Ectodermal cell (in vitro differentiated cells): ENCODE data around the gene TBC1D1.

ENCODE experiments used
- H3K27ac ChIP-seq: 2 replicates; pipeline ENCODE4 v1.7.0; 2013; ENCODE audit warnings: mild to moderate bottlenecking, low read depth, low read length; ENCODE audit not compliant: insufficient read depth, poor library complexity, severe bottlenecking
- H3K27me3 ChIP-seq: 2 replicates; pipeline ENCODE4 v1.7.0; 2013; ENCODE audit warnings: mild to moderate bottlenecking, low read length; ENCODE audit not compliant: insufficient read depth, control insufficient read depth, poor library complexity, severe bottlenecking
- H3K36me3 ChIP-seq: one replicate; pipeline ENCODE4 v1.7.0; 2013; ENCODE audit warnings: low read length; ENCODE audit not compliant: control insufficient read depth, insufficient read depth
- H3K4me1 ChIP-seq: one replicate; pipeline ENCODE4 v1.7.0; 2013; ENCODE audit warnings: low read length; ENCODE audit not compliant: control insufficient read depth, insufficient read depth
- H3K4me3 ChIP-seq: 2 replicates; pipeline ENCODE4 v1.7.0; 2013; ENCODE audit warnings: low read depth, low read length, control low read depth; ENCODE audit not compliant: insufficient read depth
- H3K9me3 ChIP-seq: 2 replicates; pipeline ENCODE4 v1.7.0; 2013; ENCODE audit warnings: mild to moderate bottlenecking, low read length, moderate library complexity; ENCODE audit not compliant: control insufficient read depth
- whole genome bisulfite sequencing, 2 experiments: methylation state at CpG; one replicate each; pipeline ENCODE4 v1.1.7; 2013; ENCODE audit warnings: missing lambda C conversion rate in 2 of 2; 5-methylcytosine and 5-hydroxymethylcytosine counted together

TBC1D1 gene

DNA sequence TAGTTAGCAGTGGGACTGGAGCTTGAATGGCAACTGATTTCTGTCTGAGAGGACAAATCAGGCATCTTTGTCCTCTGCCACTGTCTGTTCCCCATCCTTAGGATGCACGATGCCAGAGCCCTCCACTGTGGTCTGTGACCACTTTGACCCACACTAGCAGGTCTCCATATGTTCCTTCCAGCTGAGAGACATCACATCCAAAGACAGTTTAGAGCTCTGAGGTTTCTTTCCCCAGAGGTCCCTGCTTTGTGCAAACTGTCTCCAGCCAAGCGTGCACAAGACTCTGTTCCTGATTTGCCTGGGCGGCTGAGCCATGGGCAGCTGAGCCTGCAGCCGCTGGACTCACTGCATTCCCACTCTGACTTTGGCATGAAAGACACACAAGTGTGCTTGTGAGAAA, 167.3 kb downstream of the TBC1D1 start:
- Histone ChIP-seq H3K4me3 (no peak overlapping the region), H3K36me3 (no peaks in the 10 kb centered on the region), H3K27me3 (no peaks in the 10 kb centered on the region), H3K4me1 (no peaks in the 10 kb centered on the region), H3K27ac (no peak overlapping the region), H3K9me3 (no peaks in the 10 kb centered on the region)
- 89 to 95% methylated on average over 4 of the region's 4 CpGs for WGBS, 2 experiments

DNA sequence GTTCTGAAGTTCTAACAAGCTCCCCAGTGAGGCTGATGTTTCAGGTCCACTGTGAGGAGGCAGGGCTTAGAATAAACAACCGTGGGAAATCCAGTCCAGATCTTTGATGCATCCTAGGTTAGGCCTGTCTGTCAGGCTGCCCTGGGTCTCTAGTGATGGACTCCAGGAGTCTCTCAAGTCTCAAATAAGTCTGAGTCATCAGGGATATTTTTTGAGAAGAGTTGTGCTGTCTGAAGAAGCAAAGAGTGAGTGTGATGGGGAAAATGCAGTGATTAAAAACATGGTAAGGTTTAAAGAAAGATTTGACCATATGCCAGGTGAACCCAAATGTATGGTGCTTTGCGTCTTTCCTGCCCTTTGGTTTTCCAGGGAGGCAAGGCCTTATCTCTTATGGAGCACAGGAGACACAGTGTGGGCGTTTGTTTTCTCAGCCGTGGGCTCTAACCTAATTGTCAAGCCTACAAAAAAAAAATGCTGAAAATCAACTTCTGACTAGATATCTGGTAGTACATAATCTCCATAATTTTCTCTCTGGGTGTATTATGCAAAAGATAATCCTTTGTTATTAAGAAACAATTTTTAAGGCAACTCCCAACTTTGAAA, 170.0 kb downstream of the TBC1D1 start:
- no peaks in the 10 kb centered on the region for H3K9me3 ChIP-seq
- 75 to 78% methylated on average over 4 of the region's 4 CpGs for WGBS, 2 experiments
- H3K4me3 ChIP-seq = no peak overlapping the region
- H3K27ac ChIP-seq = no peak overlapping the region
- H3K27me3 ChIP-seq = no peaks in the 10 kb centered on the region
- H3K4me1 ChIP-seq = no peaks in the 10 kb centered on the region
- H3K36me3 ChIP-seq = no peaks in the 10 kb centered on the region

DNA sequence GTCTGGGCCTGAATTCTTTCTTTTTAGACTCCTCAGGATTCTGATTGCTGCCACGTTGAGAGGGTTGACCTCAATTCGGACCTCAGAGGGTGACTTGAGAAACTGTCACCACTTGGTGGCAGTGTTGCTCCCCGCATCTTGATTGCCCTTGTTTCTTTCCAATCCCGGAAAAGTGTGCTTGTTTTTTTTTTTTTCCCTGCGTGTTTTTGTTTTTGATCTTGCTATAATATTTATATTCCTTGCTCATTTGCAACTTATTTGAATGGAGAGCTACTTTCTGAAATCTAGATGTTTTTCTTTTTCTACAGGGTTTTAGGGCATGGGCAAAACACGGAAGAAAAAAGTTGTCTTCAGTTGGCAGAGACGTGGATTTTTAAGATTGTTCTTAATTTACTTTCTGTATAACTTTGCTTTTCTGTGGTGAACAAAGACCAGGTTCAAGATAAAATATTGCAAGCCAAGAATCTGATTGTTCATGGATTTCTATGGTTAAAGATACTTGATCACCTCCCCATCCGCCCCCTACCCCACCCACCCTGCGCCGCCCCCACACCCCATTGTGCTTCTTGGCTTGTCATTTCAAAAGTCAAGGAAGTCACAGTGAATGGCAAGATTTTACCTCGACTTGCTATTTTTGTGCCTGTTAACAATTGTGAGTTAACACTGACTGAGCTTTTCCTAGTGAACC, 171.3 kb downstream of the TBC1D1 start:
- H3K27ac ChIP-seq = no peak overlapping the region
- H3K36me3 ChIP-seq = no peaks in the 10 kb centered on the region
- 39 to 40% methylated on average over 9 to 10 of the region's 11 CpGs for WGBS, 2 experiments
- no peaks in the 10 kb centered on the region for H3K9me3 ChIP-seq
- H3K4me3 ChIP-seq = no peak overlapping the region
- H3K4me1 ChIP-seq = no peaks in the 10 kb centered on the region
- no peaks in the 10 kb centered on the region for H3K27me3 ChIP-seq

DNA sequence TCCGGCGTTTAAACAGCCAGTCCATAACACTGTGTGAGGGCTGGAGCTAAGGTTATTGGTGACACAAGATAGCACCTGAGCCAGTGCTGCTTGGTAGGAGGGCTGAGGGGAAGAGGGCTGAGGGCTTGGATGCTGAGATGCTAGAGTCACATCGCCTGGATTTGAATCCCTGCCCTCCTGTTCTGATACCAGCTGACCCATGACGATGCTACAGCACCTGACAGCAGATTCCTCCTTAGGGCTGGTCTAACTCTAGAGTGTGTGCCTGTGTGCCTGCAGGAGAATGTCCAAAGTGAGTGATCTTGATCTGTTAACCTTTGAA, 171.9 kb downstream of the TBC1D1 start:
- Histone ChIP-seq H3K27me3 (no peaks in the 10 kb centered on the region), H3K4me1 (no peaks in the 10 kb centered on the region), H3K36me3 (no peaks in the 10 kb centered on the region), H3K9me3 (no peaks in the 10 kb centered on the region), H3K4me3 (no peak overlapping the region), H3K27ac (no peak overlapping the region)
- WGBS, 2 experiments = 81% methylated on average over 4 of the region's 4 CpGs

DNA sequence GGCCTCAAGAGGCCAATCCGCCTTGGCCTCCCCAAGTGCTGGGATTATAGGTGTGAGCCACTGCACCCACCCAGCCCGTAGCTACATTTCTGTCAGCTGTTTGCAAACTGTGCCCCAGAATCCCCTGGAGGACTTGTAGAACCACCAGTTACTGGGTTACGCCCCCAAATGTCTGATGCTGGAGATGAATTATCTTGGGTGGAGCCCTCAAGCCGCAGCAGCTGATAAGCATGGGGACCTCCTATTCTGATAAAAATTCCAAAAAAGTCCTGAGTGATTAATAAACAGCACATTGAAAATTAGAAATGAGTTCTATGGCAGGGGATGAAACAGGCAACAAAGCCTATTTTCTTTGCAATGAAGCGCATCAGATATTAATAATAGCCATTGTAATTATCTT, 174.3 kb downstream of the TBC1D1 start:
- no peaks in the 10 kb centered on the region for H3K27me3 ChIP-seq
- H3K9me3 ChIP-seq = no peaks in the 10 kb centered on the region
- no peak overlapping the region for H3K4me3 ChIP-seq
- peaks cover 6% of the 10 kb centered on the region for H3K4me1 ChIP-seq
- 97 to 98% methylated on average over 4 to 5 of the region's 5 CpGs for WGBS, 2 experiments
- H3K36me3 ChIP-seq = no peaks in the 10 kb centered on the region
- no peak overlapping the region for H3K27ac ChIP-seq

DNA sequence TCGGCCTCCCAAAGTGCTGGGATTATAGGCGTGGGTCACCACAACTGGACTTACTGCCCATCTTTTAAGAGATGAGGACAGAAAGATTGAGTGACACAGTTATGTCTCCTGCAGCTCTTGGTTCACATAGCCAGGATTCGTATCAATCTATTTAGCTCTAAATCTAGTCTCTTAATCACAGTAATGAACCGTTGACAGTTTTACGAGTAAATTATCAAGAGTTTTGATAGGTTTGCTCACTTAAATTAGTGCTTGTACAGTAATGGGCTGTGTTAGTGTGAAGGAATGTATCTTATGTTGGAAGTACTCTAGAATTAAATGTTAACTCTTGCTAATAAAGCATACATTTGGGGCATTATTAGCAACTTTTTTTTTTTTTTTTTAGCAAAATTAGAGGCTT, 175.0 kb downstream of the TBC1D1 start:
- Histone ChIP-seq H3K27me3 (no peaks in the 10 kb centered on the region), H3K4me1 (peaks cover 6% of the 10 kb centered on the region), H3K4me3 (no peak overlapping the region), H3K36me3 (no peaks in the 10 kb centered on the region), H3K27ac (no peak overlapping the region), H3K9me3 (no peaks in the 10 kb centered on the region)
- 92 to 95% methylated on average over 5 of the region's 5 CpGs for WGBS, 2 experiments

DNA sequence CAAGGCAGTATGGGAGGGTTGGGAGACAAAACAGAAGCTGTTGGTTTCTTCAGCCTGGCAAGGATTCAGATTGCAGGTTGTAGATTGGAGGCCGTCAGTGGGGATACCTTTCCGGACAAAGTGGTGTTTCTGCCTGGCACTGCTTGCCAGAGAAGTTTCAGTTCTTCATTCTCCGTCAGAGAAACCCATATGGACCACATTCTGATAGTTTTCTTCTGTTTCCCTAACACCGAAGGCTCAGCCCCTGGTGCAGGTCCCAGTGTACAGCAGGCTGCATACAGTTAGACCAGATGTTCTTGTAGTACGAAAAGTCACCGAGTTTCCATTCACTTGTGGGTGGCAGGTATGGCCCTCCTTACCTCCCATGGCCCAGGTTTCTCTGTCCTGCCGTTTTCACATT, 176.6 kb downstream of the TBC1D1 start:
- H3K4me1 ChIP-seq = peaks cover 6% of the 10 kb centered on the region
- no peaks in the 10 kb centered on the region for H3K27me3 ChIP-seq
- 96 to 97% methylated on average over 7 of the region's 7 CpGs for WGBS, 2 experiments
- no peaks in the 10 kb centered on the region for H3K36me3 ChIP-seq
- no peak overlapping the region for H3K27ac ChIP-seq
- no peaks in the 10 kb centered on the region for H3K9me3 ChIP-seq
- H3K4me3 ChIP-seq = no peak overlapping the region

DNA sequence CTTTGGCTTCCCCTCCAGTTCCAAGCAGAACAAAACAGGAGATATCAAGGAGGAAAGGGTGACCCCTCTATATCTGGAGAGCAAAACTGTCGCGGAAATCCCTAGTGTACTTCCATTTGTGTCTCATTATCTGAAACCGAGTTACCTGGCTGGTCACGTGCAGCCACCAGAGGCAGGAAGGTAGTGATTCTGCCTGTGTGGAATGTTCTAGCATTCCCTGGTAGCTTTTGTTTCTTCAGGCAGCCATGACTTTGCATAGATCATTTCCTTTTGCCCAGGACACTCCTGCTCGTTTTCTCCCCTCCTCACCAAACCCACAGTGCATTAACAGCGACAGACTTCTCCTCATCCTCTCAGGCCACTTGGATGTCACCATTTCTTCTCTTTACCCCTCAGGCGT, 177.2 kb downstream of the TBC1D1 start:
- no peaks in the 10 kb centered on the region for H3K9me3 ChIP-seq
- H3K4me1 ChIP-seq = peaks cover 6% of the 10 kb centered on the region
- H3K4me3 ChIP-seq = no peak overlapping the region
- H3K27me3 ChIP-seq = no peaks in the 10 kb centered on the region
- H3K36me3 ChIP-seq = no peaks in the 10 kb centered on the region
- 93% methylated on average over 7 of the region's 7 CpGs for WGBS, 2 experiments
- H3K27ac ChIP-seq = no peak overlapping the region

DNA sequence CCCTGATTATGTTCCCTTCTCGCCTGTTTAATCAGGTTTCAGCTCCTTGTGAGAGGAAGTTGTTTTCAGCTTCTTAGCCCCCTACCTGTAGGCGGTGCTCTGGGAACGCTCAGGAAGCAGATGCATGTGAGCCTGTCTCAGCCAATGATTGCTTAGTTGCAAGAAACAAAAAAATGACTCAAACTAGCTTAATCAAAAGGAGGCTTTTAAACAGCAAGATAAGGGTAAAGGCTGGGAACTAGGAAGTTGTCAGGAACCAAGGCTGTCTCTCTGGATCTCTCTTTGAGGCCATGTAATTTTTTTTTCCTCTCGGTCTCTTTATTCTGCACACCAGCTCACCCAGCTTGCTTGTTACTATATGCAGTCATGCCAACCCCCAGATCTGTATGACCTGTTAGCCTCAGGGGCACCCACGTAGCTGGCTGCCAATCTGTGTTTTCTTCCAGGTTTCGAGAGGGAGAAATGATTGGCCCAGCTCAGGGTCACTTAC, 178.4 kb downstream of the TBC1D1 start:
- Histone ChIP-seq H3K27ac (no peak overlapping the region), H3K4me1 (peaks cover 6% of the 10 kb centered on the region), H3K36me3 (no peaks in the 10 kb centered on the region), H3K4me3 (no peak overlapping the region), H3K27me3 (no peaks in the 10 kb centered on the region), H3K9me3 (no peaks in the 10 kb centered on the region)
- WGBS, 2 experiments = 53 to 54% methylated on average over 6 of the region's 6 CpGs

DNA sequence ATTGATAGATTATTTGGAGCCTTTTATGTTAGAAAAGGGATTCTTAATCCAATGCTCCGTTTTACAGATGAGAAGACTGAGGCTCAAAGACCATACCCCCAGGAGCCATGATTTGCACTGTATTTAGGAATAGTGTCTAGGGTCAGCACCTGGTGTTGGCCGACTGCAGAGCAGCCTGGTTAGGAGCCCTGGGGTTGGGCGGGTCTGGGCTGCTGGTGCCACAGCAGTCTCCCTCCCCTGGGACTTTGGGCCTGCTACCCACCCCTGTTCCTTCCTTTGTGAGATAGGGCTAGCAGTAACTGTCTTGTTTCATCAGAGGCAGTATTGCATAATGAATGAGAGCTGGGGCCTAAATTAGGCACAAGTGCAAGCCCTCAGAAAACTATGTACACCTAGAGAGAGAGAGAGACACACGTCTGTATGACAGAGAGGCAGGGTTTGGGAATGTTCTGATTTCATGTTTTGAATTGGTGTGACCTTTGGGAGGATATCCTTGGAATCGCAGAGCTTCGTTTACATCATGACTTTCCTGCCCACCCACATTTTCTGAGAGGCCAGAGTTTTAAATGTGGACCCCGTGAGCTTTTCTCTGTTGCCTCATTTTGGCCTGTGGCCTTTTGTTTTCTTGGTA, 181.0 kb downstream of the TBC1D1 start:
- 75 to 84% methylated on average over 7 of the region's 7 CpGs for WGBS, 2 experiments
- Histone ChIP-seq H3K9me3 (no peaks in the 10 kb centered on the region), H3K4me3 (no peak overlapping the region), H3K36me3 (no peaks in the 10 kb centered on the region), H3K27ac (no peak overlapping the region), H3K27me3 (no peaks in the 10 kb centered on the region), H3K4me1 (peaks cover 6% of the 10 kb centered on the region)
